ENCODE results near the gene INAFM1. TPM values are rescaled to one million over a fixed set of nuclear protein-coding genes. Genes with fewer than 3 reads are reported as not detected.

INAFM1 gene
- total RNA-seq, 6 experiments from 2014 or later = 12.0 to 16.2 (median 14.0) TPM

DNA sequence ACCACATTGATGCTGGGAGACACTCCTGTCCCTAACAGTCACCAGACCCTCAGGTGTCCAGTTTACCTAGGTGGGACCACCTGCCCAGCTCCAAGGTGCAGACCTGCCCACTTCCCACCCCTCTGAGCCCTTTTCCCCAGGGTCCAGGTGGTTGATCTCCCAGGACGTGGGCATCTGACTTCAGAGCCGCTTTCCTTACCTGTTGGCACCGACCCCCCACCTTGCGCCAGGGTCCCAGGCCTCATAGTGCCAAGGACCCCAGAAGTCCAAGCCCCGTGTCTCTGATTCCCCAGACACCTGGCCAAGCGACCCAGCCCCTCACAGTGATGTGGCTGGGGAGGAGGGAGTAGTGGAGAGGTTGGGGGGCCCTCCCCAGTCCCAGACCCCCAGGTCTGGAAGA, 34.1 kb upstream of the INAFM1 start:
- H3K27ac Mint-ChIP-seq = no peak overlapping the region
- peaks cover 13% of the 10 kb centered on the region for H3K4me1 Mint-ChIP-seq (ENCODE audit: low read depth)
- DNase-seq = no peak
- H3K36me3 Mint-ChIP-seq (ENCODE audit: low read depth) = no peaks in the 10 kb centered on the region
- no peak overlapping the region for H3K4me3 Mint-ChIP-seq
- no peaks in the 10 kb centered on the region for H3K9me3 Mint-ChIP-seq
- H3K27me3 Mint-ChIP-seq (ENCODE audit: insufficient read depth) = peaks cover 8% of the 10 kb centered on the region
- TF ChIP-seq, protein P1, sequence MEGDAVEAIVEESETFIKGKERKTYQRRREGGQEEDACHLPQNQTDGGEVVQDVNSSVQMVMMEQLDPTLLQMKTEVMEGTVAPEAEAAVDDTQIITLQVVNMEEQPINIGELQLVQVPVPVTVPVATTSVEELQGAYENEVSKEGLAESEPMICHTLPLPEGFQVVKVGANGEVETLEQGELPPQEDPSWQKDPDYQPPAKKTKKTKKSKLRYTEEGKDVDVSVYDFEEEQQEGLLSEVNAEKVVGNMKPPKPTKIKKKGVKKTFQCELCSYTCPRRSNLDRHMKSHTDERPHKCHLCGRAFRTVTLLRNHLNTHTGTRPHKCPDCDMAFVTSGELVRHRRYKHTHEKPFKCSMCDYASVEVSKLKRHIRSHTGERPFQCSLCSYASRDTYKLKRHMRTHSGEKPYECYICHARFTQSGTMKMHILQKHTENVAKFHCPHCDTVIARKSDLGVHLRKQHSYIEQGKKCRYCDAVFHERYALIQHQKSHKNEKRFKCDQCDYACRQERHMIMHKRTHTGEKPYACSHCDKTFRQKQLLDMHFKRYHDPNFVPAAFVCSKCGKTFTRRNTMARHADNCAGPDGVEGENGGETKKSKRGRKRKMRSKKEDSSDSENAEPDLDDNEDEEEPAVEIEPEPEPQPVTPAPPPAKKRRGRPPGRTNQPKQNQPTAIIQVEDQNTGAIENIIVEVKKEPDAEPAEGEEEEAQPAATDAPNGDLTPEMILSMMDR (IDR thresholded peaks at IDR 0.05) = no peak

DNA sequence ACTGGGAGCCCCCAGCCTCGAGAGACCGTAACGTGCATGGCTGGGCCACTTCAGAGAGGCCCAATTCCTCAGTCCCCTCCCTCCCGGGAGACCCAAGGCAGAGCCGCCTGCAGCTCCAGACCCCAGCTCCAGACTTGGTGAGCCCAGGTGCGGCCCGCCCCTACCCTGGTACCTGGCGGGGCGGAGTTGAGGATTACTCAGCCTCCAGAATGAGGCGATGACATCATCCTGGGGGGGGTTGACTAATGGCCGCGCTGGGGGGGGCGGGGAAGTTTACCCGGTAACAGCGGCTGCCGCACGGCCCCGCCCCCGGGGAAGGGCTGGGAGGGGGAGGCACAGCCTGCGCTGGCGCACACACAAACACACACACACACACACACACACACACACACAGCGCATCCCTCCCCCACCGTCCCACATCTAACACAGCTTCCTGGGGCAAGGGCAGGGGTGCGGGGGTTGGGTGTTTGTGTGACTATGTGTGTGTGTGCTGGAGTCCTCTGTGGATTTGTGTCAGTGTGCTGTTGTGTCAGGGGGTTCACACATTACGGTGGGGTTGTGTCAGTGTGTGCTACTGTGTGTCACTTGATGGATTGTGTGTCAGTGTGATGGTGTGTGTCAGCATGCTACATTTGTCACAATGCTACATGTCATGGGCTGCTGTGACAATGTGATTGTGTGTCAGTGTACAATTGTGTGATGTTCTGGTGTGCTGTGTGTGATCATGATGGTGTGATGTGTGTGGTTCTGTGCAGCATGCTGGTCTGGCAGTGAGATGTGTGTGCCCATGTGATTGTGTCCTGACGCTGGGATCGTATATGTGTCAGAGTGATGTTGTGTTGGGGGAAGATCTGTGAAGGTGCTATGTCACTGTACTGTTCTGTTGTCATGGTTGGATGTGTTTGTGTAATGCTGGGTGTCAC, 33.4 kb upstream of the INAFM1 start:
- DNase-seq = peak; percentile 52
- no peak overlapping the region for H3K27ac Mint-ChIP-seq
- H3K27me3 Mint-ChIP-seq (ENCODE audit: insufficient read depth) = peaks cover 7% of the 10 kb centered on the region

DNA sequence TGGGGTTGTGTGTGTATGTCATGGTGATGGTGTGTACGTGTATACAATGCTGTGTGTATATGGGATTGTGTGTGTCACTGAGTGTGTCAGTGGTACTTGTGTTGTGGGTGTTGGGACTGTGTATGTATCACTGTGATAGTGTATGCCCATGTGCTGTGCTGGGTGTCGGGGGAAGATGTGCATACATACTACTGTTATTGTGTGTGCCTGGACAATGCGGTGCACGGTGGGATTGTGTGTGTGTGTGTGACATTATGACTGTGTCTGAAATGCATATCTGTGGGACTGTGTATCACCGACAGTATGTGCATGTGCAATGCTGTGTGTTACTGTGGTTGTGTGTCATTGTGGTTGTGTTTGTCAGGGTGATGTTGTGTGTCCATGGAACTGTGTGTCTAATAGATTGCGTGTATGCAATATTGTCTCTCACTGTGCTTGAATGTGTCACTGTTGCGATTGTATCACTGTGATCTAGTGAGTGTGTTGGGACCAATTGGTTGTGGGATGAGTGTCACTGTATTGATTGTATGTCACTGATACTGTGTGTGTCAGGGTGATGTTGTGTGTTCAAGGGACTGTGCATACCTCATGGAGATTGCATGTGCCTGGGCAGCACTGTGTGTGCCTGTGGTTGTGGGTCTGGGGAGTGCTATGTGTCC, 32.6 kb upstream of the INAFM1 start:
- peaks cover 7% of the 10 kb centered on the region for H3K27me3 Mint-ChIP-seq (ENCODE audit: insufficient read depth)
- H3K36me3 Mint-ChIP-seq (ENCODE audit: low read depth) = no peaks in the 10 kb centered on the region
- H3K4me1 Mint-ChIP-seq (ENCODE audit: low read depth) = peaks cover 13% of the 10 kb centered on the region
- no peak for DNase-seq
- H3K4me3 Mint-ChIP-seq = no peak overlapping the region
- no peaks in the 10 kb centered on the region for H3K9me3 Mint-ChIP-seq
- H3K27ac Mint-ChIP-seq = no peak overlapping the region
- TF ChIP-seq, protein P1 (IDR thresholded peaks at IDR 0.05) = no peak

More for the DNA sequence above, 33.4 kb upstream of the INAFM1 start:
- H3K36me3 Mint-ChIP-seq (ENCODE audit: low read depth) = no peaks in the 10 kb centered on the region
- H3K4me3 Mint-ChIP-seq = no peak overlapping the region
- no peaks in the 10 kb centered on the region for H3K9me3 Mint-ChIP-seq
- TF ChIP-seq, protein P1 (IDR thresholded peaks at IDR 0.05) = no peak
- H3K4me1 Mint-ChIP-seq (ENCODE audit: low read depth) = peaks cover 13% of the 10 kb centered on the region

DNA sequence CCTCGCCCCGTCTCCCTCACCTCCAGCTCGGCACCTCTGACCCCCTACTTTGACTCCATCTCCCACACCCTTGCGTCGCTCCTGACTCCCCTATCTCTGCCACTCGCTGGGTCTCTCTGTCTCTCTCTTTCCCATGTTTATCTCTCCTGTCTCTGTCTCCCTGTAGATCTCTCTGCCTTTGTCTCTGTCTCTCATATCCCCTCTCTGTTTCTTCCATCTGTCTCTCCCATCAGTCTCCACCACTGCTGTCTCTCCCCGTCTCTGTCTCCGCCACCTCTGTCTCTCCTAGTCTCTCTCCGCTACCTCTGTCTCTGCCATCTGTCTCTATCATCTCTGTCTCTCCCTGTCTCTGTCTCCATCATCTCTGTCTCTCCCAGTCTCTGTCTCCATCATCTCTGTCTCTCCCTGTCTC, 31.3 kb upstream of the INAFM1 start:
- H3K27me3 Mint-ChIP-seq (ENCODE audit: insufficient read depth) = peaks cover 7% of the 10 kb centered on the region
- no peaks in the 10 kb centered on the region for H3K9me3 Mint-ChIP-seq
- peaks cover 20% of the 10 kb centered on the region for H3K4me1 Mint-ChIP-seq (ENCODE audit: low read depth)
- H3K4me3 Mint-ChIP-seq = peak overlapping the region; percentile 83
- TF ChIP-seq, protein P1 (IDR thresholded peaks at IDR 0.05) = no peak
- no peaks in the 10 kb centered on the region for H3K36me3 Mint-ChIP-seq (ENCODE audit: low read depth)
- DNase-seq = no peak
- H3K27ac Mint-ChIP-seq = peak overlapping the region; percentile 90

DNA sequence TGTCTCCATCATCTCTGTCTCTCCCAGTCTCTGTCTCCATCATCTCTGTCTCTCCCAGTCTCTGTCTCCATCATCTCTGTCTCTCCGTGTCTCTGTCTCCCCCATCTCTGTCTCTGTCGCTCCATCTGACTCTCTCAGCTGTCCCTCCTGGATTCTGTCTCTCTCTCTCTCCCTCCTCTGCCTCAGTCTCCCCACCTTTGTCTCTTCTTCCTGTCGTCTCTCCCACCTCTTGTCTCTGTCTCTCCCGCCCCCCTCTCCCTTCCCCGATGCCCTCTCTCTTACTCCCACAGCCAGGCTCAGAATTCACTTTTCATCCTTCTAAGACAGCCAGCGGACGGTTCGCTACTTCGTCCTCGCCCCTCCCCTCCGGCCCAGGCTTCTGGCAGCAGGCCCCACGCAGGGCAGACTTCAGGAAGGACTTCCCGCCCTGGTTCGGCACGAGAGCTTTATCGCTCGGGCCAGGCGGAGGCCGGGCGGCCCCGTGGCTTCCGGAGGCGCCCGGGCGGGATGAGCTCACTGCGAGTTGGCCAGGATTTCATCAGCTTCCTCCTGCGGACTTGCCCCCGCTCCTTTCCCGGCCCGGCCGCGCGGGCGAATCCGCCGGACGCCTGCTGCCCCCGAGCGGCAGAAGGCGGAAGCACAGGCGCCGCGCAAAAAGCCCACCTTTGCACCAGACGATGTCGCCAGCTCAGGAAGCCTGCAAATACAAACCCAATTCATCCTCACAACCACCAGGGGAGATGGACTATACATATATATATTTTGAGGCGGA, 30.7 kb upstream of the INAFM1 start:
- Mint-ChIP-seq H3K4me1 (ENCODE audit: low read depth) (peaks cover 17% of the 10 kb centered on the region), H3K27me3 (ENCODE audit: insufficient read depth) (peaks cover 4% of the 10 kb centered on the region), H3K9me3 (no peaks in the 10 kb centered on the region), H3K4me3 (peak overlapping the region; percentile 83), H3K27ac (peak overlapping the region; percentile 90), H3K36me3 (ENCODE audit: low read depth) (no peaks in the 10 kb centered on the region)
- DNase-seq = peak; percentile 96
- TF ChIP-seq, protein P1 (IDR thresholded peaks at IDR 0.05) = peak; percentile 99

Measured in HFFc6 (cell line).